ENCODE data around the gene LPP. TPM values are rescaled to one million over a fixed set of nuclear protein-coding genes. Genes with fewer than 3 reads are reported as not detected.

Gene LPP
- polyA plus RNA-seq, 3 donors: 14.1 to 23.2 (median 15.3) TPM

- Histone ChIP-seq H3K79me2 (ENCODE audit: insufficient read depth, low read length) (no peaks in the 10 kb centered on the region), H3K27ac (ENCODE audit: low read depth in 1 of 2, low read length in 2 of 2) (no peak overlapping the region), H3K9ac (ENCODE audit: insufficient read depth, low read length, poor library complexity, severe bottlenecking) (no peak overlapping the region), H2AFZ (ENCODE audit: insufficient read depth, low read depth, low read length, poor library complexity, severe bottlenecking) (no peak overlapping the region), H3K27me3 (ENCODE audit: control insufficient read depth in 2 of 2, insufficient read depth in 2 of 2, low read length in 2 of 2) (no peaks in the 10 kb centered on the region), H3K36me3 (replicated peaks in 1 of 2; ENCODE audit: control insufficient read depth in 1 of 2, insufficient read depth in 2 of 2, low read length in 2 of 2) (no peaks in the 10 kb centered on the region), H3K4me1 (ENCODE audit: control insufficient read depth in 1 of 2, insufficient read depth in 2 of 2, low read length in 2 of 2) (peaks cover 28 to 38% of the 10 kb centered on the region in 2 donors), H3K4me3 (replicated peaks in 1 of 3; ENCODE audit: low read depth in 2 of 3, low read length in 3 of 3) (no peak overlapping the region), H4K20me1 (ENCODE audit: insufficient read depth, low read length) (no peaks in the 10 kb centered on the region), H3K4me2 (replicated peaks; ENCODE audit: extremely low read depth, low read length, poor library complexity, severe bottlenecking) (no peak overlapping the region), H3K9me3 (replicated peaks in 1 of 2; ENCODE audit: control insufficient read depth in 1 of 2, insufficient read depth in 1 of 2, low read length in 2 of 2) (no peaks in the 10 kb centered on the region)
- Mint-ChIP-seq H3K27me3 (ENCODE audit: low read depth in 3 of 3) (peaks cover 2 to 3% (median 2%) of the 10 kb centered on the region in 3 donors), H3K4me1 (peaks cover 35% of the 10 kb centered on the region), H3K9me3 (peaks cover 0 to 2% (median 0%) of the 10 kb centered on the region in 7 donors), H3K36me3 (peaks cover 0 to 3% of the 10 kb centered on the region in 2 donors), H3K4me3 (no peak overlapping the region), H3K27ac (peak overlapping the region in 2 of 7 donors; percentile 3 to 70)
- no CpG with 5 or more reads among the region's 2 CpGs for WGBS (ENCODE audit: insufficient coverage)
- intact Hi-C loops (cut with micrococcal nuclease): no loop called here
- peak in 2 of 3 donors; percentile 8 to 13 for DNase-seq
- TF ChIP-seq CTCF (IDR thresholded peaks at IDR 0.05): no peak
Measured at GRCh38 chr3:188124184-188124583, 29.8 kb upstream of the LPP start.

GRCh38 chr3:188125076-188125475 lies 28.9 kb upstream of the LPP start:
- Histone ChIP-seq H3K36me3 (replicated peaks in 1 of 2; ENCODE audit: control insufficient read depth in 1 of 2, insufficient read depth in 2 of 2, low read length in 2 of 2) (no peaks in the 10 kb centered on the region), H3K4me2 (replicated peaks; ENCODE audit: extremely low read depth, low read length, poor library complexity, severe bottlenecking) (no peak overlapping the region), H3K27ac (ENCODE audit: low read depth in 1 of 2, low read length in 2 of 2) (no peak overlapping the region), H3K9ac (ENCODE audit: insufficient read depth, low read length, poor library complexity, severe bottlenecking) (no peak overlapping the region), H2AFZ (ENCODE audit: insufficient read depth, low read depth, low read length, poor library complexity, severe bottlenecking) (no peak overlapping the region), H3K27me3 (ENCODE audit: control insufficient read depth in 2 of 2, insufficient read depth in 2 of 2, low read length in 2 of 2) (no peaks in the 10 kb centered on the region), H4K20me1 (ENCODE audit: insufficient read depth, low read length) (no peaks in the 10 kb centered on the region), H3K79me2 (ENCODE audit: insufficient read depth, low read length) (no peaks in the 10 kb centered on the region), H3K9me3 (replicated peaks in 1 of 2; ENCODE audit: control insufficient read depth in 1 of 2, insufficient read depth in 1 of 2, low read length in 2 of 2) (no peaks in the 10 kb centered on the region), H3K4me3 (replicated peaks in 1 of 3; ENCODE audit: low read depth in 2 of 3, low read length in 3 of 3) (no peak overlapping the region), H3K4me1 (ENCODE audit: control insufficient read depth in 1 of 2, insufficient read depth in 2 of 2, low read length in 2 of 2) (peaks cover 28 to 38% of the 10 kb centered on the region in 2 donors)
- peaks cover 35% of the 10 kb centered on the region for H3K4me1 Mint-ChIP-seq
- H3K4me3 Mint-ChIP-seq: no peak overlapping the region
- peak overlapping the region; percentile 16 to 83 (median 70) for H3K27ac Mint-ChIP-seq
- peaks cover 1 to 2% (median 2%) of the 10 kb centered on the region in 3 donors for H3K27me3 Mint-ChIP-seq (ENCODE audit: low read depth in 3 of 3)
- H3K36me3 Mint-ChIP-seq: no peaks in the 10 kb centered on the region
- intact Hi-C loops (cut with micrococcal nuclease): no loop called here
- WGBS (ENCODE audit: insufficient coverage): 100% methylated on average over 3 of the region's 3 CpGs
- no peak for TF ChIP-seq CTCF (IDR thresholded peaks at IDR 0.05)
- H3K9me3 Mint-ChIP-seq: peaks cover 0 to 2% (median 0%) of the 10 kb centered on the region in 7 donors
- peak; percentile 33 to 61 (median 45) for DNase-seq

All from CD14-positive monocyte (primary cell).